ENCODE data around the gene DUS1L. TPM values are rescaled to one million over a fixed set of nuclear protein-coding genes. Genes with fewer than 3 reads are reported as not detected.

DUS1L gene
- total RNA-seq, 1 donor from 2014 or later, result 35.6 TPM

- no peak for DNase-seq (ENCODE audit: low read depth in 2 of 2)
Measured at GRCh38 chr17:82025401-82026107, 40.0 kb downstream of the DUS1L start.

- no peak for DNase-seq (ENCODE audit: low read depth in 2 of 2)
Measured at GRCh38 chr17:82024859-82025258, 40.7 kb downstream of the DUS1L start.

- no peak for DNase-seq (ENCODE audit: low read depth in 2 of 2)
Measured at GRCh38 chr17:82023447-82024241, 42.0 kb downstream of the DUS1L start.

- DNase-seq (ENCODE audit: low read depth in 2 of 2), result peak; percentile 97 to 100
Measured at GRCh38 chr17:82022981-82023446, 42.6 kb downstream of the DUS1L start, which contains the start of gene LRRC45. Gene LRRC45 (plus strand): TSS chr17:82023305. CDS start chr17:82023644, 339 bp downstream.

GRCh38 chr17:82022310-82022980, 43.2 kb downstream of the DUS1L start, which contains the start of gene CENPX:
Gene CENPX (minus strand): TSS chr17:82022878. CDS start chr17:82022861, 17 bp downstream.
- DNase-seq (ENCODE audit: low read depth in 2 of 2), result peak in 1 of 2 donors; percentile 12

- no peak for DNase-seq (ENCODE audit: low read depth in 2 of 2)
Measured at GRCh38 chr17:82021900-82022309, 43.7 kb downstream of the DUS1L start.

- DNase-seq (ENCODE audit: low read depth in 2 of 2), result peak; percentile 68 to 78
Measured at GRCh38 chr17:82021107-82021899, 44.3 kb downstream of the DUS1L start.

GRCh38 chr17:82020572-82021106, 45.0 kb downstream of the DUS1L start:
- no peak for DNase-seq (ENCODE audit: low read depth in 2 of 2)

GRCh38 chr17:82019690-82020571, 45.7 kb downstream of the DUS1L start:
- peak in 1 of 2 donors; percentile 60 for DNase-seq (ENCODE audit: low read depth in 2 of 2)

GRCh38 chr17:82018989-82019689, 46.5 kb downstream of the DUS1L start:
- DNase-seq (ENCODE audit: low read depth in 2 of 2), result no peak

GRCh38 chr17:82018152-82018988, 47.2 kb downstream of the DUS1L start:
- DNase-seq (ENCODE audit: low read depth in 2 of 2), result no peak

- no peak for DNase-seq (ENCODE audit: low read depth in 2 of 2)
Measured at GRCh38 chr17:82017612-82018151, 47.9 kb downstream of the DUS1L start.

GRCh38 chr17:82016875-82017459, 48.6 kb downstream of the DUS1L start:
- no peak for DNase-seq (ENCODE audit: low read depth in 2 of 2)

GRCh38 chr17:82016061-82016874, 49.3 kb downstream of the DUS1L start:
- no peak for DNase-seq (ENCODE audit: low read depth in 2 of 2)

GRCh38 chr17:82015311-82015971, 50.2 kb downstream of the DUS1L start:
- no peak for DNase-seq (ENCODE audit: low read depth in 2 of 2)

GRCh38 chr17:82014971-82015310, 50.7 kb downstream of the DUS1L start:
- DNase-seq (ENCODE audit: low read depth in 2 of 2), result no peak

Data from dermis microvascular lymphatic vessel endothelial cell (primary cell).